GM18868 (cell line): ENCODE results near the gene RASSF4.
A peak's percentile ranks its signal among the peaks of the same experiment; 100 is the strongest.
"Not testable (repeated sequence)": the region's sequence is repeated elsewhere in the genome, so short reads cannot be mapped to it uniquely, and the experiment has no call there.

Experiments
- ATAC-seq: cut with Tn5 transposase; IDR thresholded peaks from one replicate; pipeline ENCODE4 v1.9.1; 2021; ENCODE audit warnings: mild to moderate bottlenecking, moderate library complexity; ENCODE audit not compliant: unreplicated experiment

RASSF4 gene

GRCh38 chr10:45001381-45002148, 42.0 kb downstream of the RASSF4 start:
- ATAC-seq: peak; percentile 76

GRCh38 chr10:45003432-45004000, 43.9 kb downstream of the RASSF4 start:
- no peak for ATAC-seq

- no peak for ATAC-seq
These were observed 45.1 kb downstream of the RASSF4 start for GRCh38 chr10:45004661-45005060.

GRCh38 chr10:45005284-45005683, 45.7 kb downstream of the RASSF4 start:
- no peak for ATAC-seq

- no peak for ATAC-seq
These were observed 46.9 kb downstream of the RASSF4 start for GRCh38 chr10:45006276-45007030.

- ATAC-seq: peak; percentile 73
These were observed 49.0 kb downstream of the RASSF4 start for GRCh38 chr10:45008524-45009161.

GRCh38 chr10:45014557-45014956, 55.0 kb downstream of the RASSF4 start:
- not testable (repeated sequence) for ATAC-seq

- ATAC-seq: no peak
These were observed 56.0 kb downstream of the RASSF4 start for GRCh38 chr10:45015590-45015989.

GRCh38 chr10:45023426-45023825, 63.8 kb downstream of the RASSF4 start:
- ATAC-seq: no peak

- no peak for ATAC-seq
These were observed 74.7 kb downstream of the RASSF4 start for GRCh38 chr10:45034301-45034700.

GRCh38 chr10:45035673-45036072, 76.1 kb downstream of the RASSF4 start:
- no peak for ATAC-seq

GRCh38 chr10:45040921-45041542, 81.4 kb downstream of the RASSF4 start:
- ATAC-seq: no peak

- ATAC-seq: no peak
These were observed 84.7 kb downstream of the RASSF4 start for GRCh38 chr10:45044290-45044689.
